A172 (cell line): Measurements from ENCODE around the gene FDXR. TPM values are rescaled to one million over a fixed set of nuclear protein-coding genes. Genes with fewer than 3 reads are reported as not detected.

Experiments
- DNase-seq: peaks from one replicate; pipeline ENCODE4 v3.0.0-alpha.2; 2015; ENCODE audit warnings: low spot score
- total RNA-seq: library from RNA; depleted of rRNA; stranded (reverse); fragments of >200 nt; shearing (Covaris generic); gene quantifications from 2 replicates; pipeline ENCODE4 v1.2.3, GENCODE V29; 2014

FDXR gene
- total RNA-seq, 1 experiment from 2014 or later = 35.9 TPM

GRCh38 chr17:74858672-74859458, 13.9 kb downstream of the FDXR start:
- no peak for DNase-seq

DNA sequence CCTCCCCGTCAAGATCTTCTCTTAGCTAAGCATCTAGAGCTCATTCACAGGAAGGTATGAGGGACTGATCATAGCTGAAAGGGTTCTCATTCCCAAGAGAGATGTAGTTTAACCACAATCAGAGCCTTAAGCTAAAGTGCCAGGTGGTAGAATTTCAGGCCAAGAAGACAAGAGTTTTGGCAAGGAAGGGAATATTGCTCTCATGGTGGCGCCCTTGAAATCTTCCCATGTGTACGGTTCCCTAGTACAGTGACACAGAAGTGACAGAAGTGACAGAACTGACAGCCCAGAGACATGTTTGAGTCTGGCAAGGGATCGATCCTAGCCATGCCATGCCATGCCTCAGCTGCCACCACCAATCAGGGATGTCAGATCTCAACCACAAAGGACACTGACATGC, 15.6 kb downstream of the FDXR start:
- no peak for DNase-seq

- DNase-seq = no peak
These were observed 16.7 kb downstream of the FDXR start for GRCh38 chr17:74856112-74856511.

DNA sequence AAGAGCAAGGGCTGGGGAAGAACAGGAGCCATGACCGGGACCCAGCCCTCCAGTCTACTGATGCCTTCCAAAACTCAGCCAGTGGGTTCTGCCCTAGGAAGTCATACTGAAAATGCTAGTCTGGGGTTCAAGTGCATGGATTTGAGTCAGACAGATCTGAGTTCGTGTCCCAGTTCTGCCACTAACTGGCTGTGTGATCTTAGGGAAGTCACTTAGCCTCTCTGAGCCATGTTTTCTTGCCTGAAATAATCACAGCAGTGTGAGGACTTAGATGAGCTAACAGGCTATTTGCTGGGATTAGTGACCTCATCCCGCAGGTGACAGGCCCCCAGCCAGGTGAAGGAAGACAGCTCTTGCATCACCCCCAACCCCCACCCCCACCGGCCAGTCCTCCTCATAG, 17.5 kb downstream of the FDXR start:
- DNase-seq = no peak

- no peak for DNase-seq
These were observed 18.0 kb downstream of the FDXR start for GRCh38 chr17:74854792-74855191.

DNA sequence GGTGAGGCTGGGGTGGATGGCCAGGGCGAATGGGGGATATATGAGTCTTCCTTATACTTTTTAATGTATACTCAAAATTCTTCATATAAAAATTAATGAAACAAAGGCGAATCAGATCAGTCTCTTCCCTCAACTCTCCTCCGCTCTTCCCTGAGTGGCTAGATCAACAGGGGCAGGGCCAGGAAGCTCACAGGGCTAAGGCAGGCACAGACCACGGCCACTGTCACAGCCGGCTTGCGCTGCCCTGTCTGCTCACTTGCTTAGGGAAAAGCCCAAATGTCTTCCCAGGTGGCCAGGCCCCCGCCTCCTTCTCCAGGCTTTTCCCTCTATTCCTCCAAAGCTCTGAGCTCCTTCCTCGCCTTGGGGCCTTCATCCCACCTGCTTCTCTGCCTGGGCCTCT, 19.1 kb downstream of the FDXR start:
- DNase-seq = no peak

DNA sequence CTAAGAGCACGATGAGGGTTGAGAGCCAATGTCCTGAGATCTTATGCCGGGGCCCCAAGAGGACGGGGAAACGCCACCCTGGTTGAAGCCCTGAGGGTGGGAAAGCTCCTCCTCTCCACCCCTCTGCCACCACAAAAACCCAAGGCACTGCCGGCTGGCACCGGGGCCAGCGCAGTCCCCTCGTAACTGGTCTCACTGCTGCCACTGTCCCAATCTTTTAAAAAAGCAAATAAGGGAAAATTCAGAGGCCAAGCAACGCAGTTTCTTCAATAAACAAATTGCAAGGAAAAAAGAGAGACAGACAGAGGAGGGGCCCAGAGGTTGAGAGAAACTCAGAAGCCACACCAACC, 19.8 kb downstream of the FDXR start:
- DNase-seq = no peak

- no peak for DNase-seq
These were observed 20.4 kb downstream of the FDXR start for GRCh38 chr17:74852237-74853047.

DNA sequence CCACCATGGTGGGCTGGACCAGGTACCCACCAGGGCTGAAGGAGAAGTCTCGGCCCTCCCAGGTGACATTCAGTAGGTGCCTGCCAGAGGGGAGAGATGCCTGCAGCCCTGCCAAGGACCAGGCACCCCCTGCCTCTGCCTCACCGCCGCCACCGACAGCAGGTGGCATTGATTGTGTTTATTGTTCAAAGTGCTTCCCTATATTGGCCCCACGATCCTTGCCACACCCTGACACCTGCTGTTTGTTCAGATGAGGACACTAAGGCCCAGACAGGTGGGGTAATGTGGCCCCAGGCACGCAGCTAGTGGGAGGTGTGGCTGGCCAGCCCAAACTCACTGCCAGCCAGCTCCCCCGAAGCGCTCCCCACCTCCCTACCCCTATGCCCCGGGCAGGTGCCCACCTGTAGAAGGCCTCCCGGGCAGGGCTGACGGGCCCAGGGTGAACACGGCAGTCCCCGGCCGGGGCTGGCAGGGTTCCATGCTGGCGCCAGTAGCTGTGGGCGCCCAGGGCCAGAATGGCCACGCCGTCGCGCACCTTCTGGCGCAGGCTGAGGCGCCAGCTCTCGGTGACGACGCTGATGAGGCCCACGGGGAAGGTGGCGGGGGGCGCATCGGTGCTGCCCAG, 21.1 kb downstream of the FDXR start:
- DNase-seq = no peak

GRCh38 chr17:74850914-74851313, 21.9 kb downstream of the FDXR start:
- DNase-seq = no peak

- DNase-seq = no peak
These were observed 22.5 kb downstream of the FDXR start for GRCh38 chr17:74850310-74850709.

GRCh38 chr17:74848656-74849399, 24.0 kb downstream of the FDXR start:
- no peak for DNase-seq

DNA sequence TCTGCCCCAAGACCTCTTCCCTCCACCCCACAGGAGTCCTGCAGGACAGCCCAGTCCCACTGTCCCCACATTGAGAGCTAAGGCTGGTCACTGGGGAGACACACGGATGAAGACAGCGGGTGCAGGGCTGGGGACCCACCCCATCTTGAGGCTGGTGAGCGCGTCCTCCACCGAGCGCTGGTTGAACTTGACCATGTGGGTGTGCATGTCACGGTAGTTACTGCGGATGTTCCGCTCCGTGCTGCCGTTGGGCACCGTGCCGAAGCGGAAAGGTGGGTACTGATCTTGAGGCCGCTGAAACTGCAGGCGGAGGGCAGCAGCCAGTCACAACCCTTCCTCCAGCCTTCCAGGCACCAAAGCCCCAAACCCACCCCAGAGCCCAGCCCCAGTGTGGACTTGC, 26.2 kb downstream of the FDXR start:
- no peak for DNase-seq

DNA sequence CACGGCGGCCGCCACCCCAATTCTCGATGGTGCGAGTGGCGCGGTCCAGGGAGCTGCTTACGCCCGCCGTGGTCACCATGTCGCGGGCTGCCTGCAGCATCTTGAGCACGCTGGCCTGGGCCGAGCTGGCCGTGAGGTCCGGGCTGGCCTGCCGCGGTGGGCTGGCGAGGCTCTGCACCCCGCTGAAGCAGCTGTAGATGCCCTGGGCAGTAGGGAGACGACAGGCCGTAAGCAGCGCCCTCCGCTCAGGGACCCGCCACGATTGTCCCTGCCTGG, 29.5 kb downstream of the FDXR start:
- no peak for DNase-seq

DNA sequence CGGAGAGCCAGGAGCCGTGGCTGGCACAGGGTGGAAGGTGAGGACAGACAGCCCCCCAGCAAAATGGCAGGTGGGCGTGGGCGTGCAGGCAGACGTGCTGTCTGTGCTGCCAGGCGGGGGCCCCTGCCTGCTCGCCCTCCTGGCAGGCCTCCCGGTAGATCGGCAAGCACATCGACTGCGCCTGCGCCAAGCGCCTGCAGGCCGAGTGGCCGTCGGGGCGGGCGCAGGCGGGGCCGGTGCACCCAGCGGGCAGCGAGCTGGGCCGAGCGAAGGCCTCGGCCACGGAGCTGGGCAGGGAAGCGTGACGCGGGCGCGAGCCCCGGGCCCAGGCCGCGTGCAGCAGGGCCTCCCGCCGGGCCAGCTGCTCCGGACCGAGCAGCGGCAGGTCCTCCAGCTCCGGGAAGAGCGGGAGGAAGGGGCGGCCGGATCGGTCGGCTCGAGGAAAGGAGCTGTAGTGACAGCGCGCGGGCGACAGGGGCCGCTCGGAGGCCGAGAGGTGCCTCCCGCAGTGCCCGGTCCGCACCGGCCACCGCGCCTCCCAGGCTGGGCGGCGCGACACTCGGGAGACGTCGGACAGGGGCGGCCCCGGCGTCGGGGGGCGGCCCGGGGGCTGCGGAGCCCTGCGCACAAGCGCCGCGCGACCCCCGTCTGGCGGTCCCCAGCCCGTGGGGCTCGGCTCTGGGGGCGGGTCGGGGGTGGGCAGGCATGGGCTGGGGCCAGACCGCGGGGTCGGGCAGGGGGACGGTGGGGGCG, 30.0 kb downstream of the FDXR start:
- DNase-seq = no peak

GRCh38 chr17:74842146-74842598, 30.6 kb downstream of the FDXR start:
- DNase-seq = no peak

DNA sequence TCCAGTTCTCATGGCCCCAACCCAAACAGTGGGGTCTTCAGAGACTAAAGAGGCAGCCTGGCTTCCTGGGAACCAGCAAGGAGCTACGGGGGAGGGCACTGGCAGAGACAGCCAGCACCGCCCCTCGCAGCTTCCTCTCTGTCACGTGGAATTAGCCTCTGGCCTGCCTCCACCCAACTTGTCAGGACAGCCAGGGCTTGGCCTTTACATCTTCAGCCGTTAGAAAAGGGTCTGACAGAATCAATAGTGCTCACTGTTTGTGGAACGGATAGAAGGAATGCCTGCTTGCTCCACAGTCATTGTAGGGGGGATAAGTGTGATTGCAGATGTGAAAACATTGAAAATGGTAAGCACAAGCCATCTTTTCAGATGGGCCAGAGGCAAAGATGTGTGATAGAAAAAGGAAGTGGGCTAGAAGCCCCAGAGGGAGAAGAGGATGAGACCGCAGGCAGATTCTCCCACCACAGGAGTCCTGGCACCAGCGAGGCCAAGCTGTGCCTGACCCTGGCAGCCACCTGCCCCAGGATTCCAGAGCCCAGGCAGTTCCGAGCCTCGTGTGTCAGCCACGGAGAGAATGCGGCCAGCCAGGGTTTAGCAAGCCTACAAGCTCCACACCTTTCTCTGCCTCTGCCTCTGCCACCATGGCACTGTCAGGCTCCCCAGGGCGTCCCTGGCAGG, 31.7 kb downstream of the FDXR start:
- DNase-seq = peak; percentile 53

DNA sequence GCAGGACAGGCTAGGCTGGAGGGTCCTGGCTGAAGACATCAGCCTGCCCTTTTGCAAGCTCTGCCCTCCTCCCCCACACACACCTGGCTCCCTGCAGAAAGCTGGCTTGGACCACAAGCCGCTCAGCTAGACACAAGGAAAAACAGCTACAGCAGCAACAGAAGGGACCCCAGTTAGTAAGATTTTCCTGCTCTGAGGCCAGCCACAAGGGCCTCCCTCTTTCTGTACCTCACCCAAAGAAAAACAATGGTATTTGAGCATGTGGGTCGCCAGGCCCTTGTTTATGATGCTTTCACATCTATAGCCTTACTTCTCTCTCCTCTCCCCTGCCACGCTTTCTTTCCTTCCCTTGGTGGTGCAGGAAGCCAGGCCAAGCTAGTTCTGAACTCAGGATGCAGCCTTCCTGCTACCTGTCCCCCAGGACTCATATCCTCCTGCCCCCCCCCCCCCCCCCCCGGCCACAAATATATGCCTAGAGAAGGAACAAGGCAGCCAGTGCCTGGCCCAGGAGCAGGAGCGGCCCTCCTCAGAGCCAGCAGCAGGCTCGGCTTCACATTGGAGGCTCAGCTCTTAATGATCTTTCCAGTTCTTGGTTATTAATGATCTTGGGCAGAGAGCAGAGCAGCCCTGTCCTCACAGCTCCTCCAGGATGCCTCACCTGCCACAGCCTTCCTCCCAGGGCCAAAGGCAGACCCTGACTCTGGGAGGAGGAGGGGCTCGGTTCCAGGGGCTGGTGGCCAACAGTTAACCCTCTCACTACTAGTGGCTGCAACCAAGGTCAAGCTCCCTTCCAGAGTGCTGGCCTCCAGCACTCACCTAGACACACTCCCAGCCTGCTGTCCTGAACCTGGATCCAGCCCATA, 32.6 kb downstream of the FDXR start:
- no peak for DNase-seq

- no peak for DNase-seq
These were observed 34.5 kb downstream of the FDXR start for GRCh38 chr17:74838274-74838673.
